Superior temporal gyrus (tissue), 1 donor: ENCODE data around the gene PSKH1.
"Not testable (repeated sequence)": the region's sequence is repeated elsewhere in the genome, so short reads cannot be mapped to it uniquely, and the experiment has no call there.

ENCODE experiments used
- DNase-seq: peaks from one replicate; pipeline ENCODE4 v3.0.0-alpha.2; 2016; ENCODE audit errors: extremely low spot score

PSKH1 gene

DNA sequence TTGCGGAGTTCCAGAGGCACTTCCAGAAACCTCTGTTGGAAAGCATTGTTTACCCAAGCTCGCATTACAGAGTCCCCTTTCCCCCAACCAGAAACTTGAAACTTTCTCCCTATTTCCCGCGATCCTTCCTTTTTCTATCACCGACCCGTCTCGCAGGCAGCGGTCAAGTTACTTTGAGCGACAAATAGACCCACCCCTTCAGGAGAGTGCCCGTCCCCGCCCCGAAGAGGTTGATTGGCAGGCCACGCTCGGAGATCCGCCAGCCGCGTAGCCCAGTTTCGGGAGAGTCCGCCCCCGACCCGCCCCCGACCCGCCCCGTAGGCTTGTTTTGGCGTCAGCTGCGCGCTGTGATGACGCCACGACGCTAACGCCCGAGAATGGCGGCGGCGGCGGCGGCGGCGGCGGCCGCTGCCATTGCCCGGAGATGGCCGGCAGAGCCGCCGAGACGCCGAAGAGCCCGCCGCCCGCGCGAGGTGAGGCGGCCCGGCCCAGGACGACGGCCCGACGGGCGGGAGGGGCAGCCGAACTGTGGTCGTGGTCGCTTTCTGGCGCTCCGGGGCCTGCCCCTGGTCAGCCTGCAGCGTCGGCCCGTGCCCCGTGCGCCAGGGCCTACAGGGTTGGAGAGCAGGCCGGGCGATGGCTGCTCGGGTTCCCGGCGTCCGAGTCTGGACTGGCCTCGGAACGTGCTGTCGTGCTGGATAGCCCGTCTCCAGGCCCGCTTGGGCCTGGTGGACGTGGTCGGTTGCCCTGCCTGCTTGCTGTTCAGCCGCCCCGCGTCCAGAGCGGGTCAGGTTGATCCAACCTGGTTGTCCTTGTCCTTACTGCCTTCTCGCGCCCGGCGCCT lies at the start of gene PSKH1:
TSS of gene PSKH1 (plus strand) at position 356 of the 844 bp plus-strand sequence. CDS start 15,496 bp downstream, outside the sequence.
- DNase-seq, result peak; percentile 95

DNA sequence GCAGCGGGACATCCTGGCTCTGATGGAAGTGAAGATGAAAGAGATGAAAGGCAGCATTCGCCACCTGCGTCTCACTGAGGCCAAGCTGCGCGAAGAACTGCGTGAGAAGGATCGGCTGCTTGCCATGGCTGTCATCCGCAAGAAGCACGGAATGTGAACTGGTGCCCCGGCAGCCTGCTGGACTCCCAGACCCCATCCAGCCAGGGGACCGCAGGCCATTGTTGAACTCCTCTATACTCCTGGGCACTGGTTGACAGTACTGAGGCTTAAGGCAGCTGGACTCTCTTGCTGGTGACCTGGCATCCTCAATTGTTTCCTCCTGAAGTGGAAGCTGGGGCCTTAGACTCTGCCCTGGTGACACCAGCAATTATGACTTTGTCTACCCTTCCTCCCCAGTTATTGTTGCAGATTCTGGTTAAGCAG lies 49.7 kb upstream of the PSKH1 start:
- DNase-seq, result no peak

DNA sequence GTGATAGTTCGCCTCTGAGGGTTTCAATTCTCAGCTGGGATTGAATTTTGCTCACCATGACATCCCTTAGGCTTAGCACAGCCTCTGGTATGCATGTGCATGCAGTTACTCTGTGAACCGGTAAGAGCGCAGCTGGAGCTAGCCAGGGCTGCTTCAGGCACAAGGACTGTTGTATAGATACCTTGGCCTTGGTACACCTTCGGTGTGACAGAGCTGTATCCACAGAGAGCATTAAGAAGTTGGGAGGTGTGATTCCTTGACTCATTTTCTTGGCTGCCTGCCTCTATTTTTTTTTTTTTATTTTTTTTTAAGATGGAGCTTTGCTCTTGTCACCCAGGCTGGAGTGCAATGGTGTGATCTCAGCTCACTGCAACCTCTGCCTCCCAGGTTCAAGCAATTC lies 48.6 kb upstream of the PSKH1 start:
- no peak for DNase-seq

DNA sequence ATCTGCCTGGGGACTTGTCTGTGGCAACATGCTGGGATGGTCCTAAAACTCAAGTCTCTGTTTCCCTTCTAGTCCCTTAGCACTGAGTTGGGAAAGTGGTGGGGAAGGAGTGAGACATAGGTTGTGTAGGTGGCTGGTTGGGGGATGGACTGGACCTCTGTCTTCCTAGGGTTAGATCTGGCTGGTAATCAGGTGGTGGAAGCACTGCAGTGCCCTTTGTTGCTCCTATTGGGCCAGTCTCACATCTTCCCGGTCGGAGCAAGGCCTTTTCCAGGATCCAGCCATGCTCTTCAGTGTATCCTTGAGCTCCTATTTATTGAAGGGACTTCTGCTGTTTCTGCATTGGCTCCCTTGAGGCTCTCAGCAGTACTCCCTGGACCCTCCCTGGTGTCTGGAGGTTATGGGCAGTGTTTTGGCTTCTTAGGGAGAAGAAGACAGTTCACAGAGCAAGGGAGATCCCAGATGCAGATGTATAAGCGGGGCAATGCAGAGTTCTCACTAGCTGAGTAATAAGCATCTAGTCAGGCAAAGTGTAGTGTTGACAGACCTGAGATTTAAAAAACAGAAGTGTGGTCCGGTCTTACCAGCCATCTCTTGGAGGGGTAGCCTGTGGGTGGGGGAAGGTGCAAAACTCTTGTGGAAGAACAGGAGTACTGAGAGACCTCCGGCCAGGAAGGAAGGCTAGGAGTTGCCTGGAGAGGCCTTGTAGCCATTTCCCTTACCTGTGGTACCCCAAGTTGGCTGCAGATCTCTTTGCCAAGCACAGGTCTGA lies 47.6 kb upstream of the PSKH1 start:
- DNase-seq, result no peak

DNA sequence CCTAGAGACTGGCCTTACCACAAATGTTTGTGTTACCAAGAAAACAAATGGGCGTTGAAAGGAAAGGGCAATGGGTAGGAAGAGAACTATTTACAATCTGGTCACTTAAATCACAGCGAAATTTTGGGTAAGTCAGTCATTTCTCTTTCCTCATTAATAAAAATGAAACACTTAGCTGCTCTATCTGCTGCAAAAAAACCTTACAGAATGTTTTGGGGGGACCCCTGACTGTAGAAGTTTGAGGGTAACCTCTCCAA lies 47.1 kb upstream of the PSKH1 start:
- no peak for DNase-seq

DNA sequence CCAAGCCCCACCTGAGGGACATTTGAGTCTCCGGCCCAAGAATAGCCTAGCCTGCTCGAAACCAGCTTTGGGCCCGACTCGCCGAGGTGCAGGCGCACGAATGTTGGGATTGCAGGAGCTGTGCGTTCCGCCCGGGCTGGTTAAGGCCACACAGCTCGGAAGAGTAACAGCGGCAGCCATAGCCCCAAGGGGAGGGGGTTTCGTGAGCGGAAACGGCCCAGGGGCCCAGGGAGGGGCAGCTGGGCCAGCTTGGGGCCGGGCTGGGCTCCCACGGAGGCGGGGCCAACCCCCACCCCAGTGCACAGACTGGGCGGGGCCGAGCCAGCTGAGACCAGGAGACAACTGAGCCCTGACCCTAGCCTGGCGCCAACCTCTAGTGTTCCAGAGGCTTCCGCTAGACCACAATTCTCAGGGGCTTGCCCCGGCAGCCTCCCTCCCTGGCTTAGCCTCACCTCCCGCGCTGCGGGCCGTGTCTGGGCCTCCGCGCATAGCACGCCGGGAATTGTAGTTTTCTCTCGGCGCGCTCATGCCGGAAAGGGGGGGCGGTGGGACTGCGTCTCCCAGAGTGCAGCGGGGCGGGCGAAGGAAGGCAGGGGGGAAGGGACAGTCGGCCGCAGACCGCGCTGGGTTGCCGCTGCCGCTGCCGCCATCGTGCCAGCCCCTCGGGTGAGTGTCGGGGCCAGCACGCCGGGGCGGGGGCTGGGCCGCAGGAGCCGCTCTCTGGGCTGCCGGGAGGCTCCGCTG lies 46.6 kb upstream of the PSKH1 start, which contains the start of gene NUTF2:
TSS of gene NUTF2 (plus strand) at position 614 of the 744 bp plus-strand sequence. CDS start 18,198 bp downstream, outside the sequence.
- peak; percentile 96 for DNase-seq

DNA sequence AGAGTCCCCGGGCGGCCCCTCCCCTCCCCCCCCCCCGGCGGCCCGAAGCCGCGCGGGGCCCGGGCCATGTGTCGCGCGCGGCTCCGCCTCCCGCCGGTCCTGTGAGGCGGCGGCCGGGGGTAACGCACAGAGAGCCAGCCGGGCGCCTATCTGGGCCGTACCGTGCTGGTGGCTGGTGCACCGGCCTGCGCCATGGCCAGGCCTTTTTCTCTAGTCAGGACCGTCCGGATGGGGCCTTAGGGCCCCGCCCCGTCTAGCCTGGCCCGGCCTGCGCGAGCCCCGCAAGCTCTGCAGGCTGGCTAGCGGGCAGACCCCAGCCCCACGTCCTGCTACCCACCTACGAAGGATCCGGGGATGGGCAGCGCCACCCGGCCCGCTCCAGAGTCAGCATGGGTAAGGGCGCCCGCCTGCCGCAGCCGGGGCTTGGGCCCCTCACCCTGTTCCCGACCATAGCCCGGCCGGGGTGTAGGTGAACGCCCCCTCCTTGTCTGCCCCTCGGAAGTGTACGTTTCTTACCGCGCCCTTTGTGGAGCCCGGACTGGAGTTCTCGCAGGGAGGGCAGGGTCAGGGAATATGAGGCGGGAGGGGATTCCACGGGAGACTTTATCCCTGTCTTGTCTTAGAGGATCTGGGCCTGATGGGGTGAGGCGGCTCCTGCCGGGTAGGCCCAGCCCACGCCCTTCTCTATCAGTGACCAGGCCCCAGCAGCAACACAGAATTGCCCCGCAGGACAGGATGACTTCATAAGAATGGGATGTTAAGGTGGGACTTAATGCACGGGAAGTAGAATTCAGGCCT lies 45.8 kb upstream of the PSKH1 start, which contains the start of gene CENPT:
TSS of gene CENPT (minus strand) at position 630 of the 798 bp plus-strand sequence. CDS start 13,834 bp downstream, outside the sequence.
- DNase-seq, result no peak

DNA sequence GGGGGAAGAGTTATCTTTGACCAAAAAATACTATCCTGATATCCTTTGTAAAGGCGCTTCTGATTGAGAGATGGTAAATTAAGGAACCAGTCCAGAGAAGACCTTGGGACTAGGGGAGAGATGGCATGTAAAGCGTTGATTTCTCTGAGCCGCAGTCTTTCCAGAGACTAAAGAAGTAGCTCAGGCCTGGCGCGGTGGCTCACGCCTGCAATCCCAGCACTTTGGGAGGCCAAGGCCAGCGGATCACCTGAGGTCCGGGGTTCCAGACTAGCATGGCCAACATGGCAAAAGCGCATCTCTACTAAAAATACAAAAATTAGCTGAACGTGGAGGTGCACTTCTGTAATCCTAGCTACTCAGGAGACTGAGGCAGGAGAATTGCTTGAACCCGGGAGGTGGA lies 44.9 kb upstream of the PSKH1 start:
- DNase-seq, result no peak

DNA sequence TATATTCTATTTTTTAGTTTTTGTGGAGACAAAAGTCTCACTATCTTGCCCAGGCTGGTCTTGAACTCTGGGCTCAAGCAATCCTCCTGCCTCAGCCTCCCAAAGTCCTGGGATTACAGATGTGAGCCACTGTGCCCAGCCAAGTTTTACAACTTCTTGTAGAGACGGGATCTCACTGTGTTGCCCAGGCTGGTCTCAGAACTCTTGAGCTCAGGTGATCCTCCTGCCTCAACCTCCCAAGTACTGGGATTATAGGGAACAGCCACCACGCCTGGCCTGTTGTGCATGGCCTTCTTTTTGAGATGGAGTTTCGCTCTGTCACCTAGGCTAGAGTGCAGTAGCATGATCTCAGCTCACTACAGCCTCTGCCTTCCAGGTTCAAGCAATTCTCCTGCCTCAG lies 39.4 kb upstream of the PSKH1 start:
- DNase-seq, result no peak

DNA sequence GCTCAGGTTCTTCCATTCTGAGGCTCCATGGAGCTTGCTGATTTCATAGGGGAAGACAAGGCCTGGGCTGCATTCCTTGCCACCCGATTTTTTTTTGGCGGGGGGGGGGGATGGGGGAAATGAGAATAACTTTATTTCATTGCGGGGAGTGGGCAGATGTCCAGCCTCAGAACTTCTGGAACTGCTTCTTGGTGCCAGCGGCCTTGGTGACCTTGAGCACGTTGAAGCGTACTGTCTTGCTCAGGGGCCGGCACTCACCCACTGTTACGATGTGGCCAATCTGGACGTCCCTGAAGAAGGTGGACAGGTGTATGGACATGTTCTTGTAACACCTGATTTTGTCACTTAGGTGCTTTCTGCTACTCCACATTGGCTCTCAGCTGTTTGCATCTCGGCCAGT lies 37.3 kb upstream of the PSKH1 start:
- DNase-seq, result no peak

DNA sequence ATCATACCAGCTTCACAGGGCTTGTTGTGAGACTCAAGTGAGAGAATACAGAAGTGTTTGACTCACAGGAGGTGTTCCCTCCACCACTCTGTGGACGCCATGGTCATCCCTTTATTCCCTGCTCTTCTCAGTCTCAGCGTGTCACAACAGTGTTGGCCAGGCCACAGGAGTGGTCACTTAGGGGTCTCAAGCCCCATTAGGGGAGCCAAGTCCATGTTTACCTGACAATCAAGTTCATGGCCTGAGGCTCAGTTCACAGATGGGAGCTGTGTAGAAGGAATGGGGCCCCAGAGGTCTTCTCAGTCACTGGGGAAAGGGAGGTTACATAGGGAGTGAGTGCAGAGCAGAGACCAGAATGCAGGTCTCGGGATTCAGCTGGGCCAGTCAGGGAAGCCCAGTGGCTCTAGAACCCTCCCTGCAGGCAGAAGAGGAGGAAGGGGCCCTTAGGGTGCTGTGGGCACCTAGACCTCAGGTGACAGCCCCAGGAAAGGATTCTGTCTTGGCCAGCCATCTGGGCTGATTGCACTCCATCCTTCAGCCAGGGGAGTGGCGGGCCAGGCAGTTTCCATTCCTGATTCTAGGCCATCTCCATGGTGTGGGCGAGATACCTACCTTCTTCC lies 36.0 kb upstream of the PSKH1 start:
- no peak for DNase-seq

DNA sequence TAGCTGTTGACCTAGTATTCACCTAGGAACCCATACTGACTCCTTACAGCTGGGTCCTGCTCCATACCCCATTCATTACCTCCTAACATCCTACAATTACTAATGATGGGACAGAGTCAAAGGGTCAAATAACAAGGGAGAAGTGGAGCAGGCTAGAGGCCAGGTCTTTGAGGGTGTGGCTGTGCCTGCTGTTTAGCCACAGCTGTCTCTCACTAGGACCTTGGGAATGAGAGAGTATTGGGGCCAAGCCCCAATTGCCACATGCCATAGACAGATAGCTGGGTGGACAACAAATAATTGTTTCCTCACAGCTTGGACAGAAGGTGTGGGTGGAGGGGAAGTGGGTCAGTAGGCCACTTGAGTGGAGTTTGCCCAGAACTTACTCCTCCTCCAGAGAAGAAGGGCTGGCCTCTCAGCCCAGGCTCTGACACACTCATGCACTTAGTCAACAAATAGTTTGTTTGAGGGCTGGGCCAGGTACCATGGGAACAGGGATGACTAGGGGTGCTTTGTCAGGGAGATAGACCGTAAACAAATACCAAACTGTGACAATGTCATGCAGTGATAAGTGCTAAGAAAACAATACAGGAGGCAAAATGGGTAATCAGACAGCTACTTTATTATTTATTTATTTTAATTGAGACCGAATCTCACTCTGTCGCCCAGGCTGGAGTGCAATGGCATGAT lies 35.4 kb upstream of the PSKH1 start:
- DNase-seq, result no peak

DNA sequence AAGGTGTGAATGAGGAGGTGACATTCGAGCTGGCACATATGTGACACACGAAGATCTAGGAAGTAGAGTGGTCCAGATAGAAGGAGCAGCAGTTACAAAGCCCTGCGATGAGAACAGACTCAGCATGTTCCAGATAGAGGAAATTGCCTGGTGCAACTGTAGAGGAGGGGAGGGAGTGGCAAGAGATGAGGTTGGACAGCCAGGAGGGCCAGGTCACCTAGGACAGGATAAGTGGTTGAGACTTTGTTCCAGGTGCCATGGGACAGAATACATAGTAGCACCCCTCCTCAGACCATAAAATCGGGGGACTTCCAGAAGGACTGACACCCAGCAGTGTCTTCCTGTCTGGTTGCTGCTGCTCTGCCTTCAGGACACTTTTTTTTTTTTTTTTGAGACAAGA lies 34.6 kb upstream of the PSKH1 start:
- DNase-seq, result no peak

DNA sequence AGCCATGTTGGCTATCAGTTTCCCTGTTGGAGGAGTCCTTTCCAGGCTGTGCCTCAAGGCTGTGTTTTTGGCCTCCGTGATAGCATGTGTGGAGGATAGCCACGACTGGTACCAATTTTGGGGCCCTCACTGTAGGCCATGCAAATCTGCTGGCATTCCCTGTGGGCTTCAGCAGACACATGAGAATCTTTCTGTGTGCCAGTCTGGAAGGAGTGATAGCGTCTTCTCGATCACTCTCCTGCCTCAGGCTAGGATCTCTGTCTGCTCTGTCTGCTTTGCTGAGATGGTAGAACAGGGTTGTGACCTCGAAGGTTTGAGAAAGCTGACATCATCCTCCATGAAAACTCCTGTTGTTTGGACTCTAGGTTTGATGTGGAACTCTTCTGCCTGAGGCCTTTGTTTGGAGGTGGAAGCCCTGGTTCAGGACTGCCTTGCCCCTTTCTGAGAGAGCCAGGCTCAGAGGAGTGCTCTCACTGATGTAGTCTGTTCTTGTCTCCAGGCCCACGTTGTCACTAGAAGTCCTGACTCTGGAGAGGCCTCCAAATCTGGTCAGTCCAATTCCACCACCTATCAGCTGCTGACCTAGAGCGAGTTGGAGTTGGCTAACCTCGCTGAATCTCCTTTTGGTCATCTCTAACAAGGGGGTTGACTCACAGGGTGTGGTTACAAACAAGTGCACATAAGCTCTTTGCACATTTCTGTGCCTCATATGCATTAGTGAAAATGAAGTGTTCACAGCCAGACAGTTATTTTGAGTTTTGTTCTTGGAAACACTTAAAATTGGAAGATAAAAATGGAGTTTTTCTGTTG lies 32.3 kb upstream of the PSKH1 start:
- no peak for DNase-seq

DNA sequence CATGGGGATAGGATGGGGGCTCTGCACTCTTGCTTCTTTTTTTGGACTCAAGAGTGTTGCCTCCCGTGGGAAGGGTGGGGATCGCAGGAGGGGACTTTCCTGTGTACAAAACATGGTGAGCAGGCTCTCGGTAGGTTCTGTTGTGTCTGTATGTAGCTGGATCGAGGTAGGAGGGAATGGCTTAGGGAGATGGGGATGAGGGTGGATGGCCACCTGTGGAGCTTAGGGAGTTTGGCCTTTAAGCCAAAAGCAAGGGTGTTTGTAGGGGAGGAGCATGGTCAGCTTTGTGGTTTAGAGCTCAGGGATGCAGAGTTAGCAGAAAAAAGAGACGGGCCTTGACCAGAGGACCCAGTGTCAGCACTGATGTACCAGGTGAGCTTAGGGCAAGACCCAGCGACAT lies 31.2 kb upstream of the PSKH1 start:
- DNase-seq, result no peak

DNA sequence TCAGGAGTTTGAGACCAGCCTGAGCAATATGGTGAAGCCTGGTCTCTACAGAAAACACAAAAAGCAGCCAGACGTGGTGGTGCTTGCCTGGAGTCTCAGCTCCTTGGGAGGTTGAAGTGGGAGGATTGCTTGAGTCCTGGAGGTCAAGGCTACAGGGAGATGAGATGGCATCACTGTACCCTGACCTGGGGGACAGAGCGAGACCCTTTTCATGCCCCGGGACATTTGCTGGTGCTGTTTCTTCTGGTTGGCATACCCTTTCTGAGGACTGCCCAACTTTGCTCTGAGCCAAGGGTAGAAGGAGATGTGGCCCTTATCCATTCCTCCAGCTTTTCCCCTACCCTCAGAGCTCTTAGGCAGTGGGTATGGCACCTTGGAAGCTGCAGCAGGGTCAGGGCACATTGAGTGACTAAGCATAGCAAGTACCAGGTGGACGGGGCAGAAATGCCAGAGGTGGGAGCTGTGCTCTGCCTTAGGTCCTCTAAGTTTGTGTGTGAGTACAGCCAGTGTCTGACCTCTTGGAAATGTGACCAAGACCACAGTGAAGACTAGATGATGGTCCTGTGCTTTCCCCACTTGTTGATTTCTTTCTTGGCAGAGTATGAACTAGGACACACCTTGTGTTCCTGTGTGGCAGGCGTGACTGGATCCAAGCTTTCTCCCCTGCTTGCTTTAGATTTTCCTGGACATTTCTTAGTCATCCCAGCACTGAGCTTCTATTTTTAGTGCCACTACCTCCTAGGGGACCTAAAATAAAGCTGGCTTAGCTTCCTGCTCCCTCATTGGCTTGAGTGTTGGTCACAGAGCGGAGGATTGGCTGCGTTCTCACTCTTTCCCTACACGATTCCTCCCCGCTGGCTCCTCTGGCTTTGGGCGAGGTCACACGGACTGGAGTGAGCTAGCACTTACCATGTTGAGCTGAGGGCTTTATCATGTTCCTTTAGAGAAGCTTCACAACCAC lies 30.2 kb upstream of the PSKH1 start:
- peak; percentile 67 for DNase-seq

DNA sequence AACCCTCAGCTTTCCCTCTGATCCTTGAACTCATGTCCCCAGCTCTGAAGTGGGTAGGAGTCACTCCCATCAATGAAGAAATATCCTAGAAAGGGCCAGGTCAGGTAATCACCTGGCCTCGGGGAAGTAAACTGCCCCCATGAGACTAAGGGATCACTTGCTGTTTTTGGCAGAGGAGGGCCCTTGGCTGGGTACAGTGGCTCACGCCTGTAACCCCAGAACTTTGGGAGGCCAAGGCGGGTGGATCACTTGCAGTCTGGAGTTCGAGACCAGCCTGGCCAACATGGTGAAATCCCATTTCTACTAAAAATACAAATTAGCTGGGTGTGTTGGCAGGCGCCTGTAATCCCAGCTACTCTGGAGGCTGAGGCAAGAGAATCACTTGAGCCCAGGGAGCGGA lies 29.0 kb upstream of the PSKH1 start:
- DNase-seq, result not testable (repeated sequence)

DNA sequence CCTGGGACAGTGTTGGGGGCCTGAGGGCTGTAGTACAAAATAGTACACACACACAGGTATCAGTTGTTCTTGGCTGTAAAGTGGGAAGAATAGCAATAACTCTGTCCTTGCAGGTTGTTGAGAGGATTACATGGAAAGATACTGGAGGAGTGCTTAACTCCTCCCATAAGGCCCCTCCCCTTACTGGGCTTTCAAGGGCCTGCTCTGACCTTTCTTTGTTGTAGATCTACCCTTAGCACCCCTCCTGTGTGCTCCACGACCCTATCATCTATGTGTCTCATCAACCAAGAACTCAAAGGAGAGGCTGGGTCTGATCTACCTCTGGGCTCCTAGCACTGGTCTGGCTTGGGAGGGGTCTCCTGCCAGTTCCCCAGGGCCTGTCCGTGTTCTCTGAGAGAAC lies 28.5 kb upstream of the PSKH1 start:
- no peak for DNase-seq
